ENCODE results near the gene PARD3B. TPM values are rescaled to one million over a fixed set of nuclear protein-coding genes. Genes with fewer than 3 reads are reported as not detected.

The PARD3B gene
- total and polyA plus RNA-seq, 2 of the 13 experiments (the other 11 are each of a cell fraction or from before 2014, with no cell fraction given): 0.71 to 2.3 TPM

DNA sequence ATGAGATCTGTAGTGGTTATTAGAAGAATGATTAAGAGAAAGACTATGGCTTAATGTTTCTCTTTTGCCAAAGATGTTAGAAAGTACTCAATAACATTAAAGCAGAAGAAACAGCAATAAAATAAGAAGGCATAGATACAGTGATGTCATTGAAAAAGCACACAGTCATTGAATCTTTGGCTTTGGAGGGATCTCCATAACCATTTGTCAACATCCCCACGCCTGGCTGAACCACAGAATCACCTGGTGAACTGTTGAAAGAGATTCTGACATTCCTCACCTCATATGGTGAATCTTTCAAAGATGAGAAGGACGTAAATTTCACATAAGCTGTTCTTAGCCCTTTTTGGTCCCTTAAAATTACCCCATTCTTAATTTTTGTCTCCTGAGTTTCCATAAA is 812.5 kb downstream of the PARD3B start:
- ChIA-PET POLR2A (no interaction called here), CTCF (ENCODE audit: low intra/inter-chr PET ratio, low total read pairs) (no interaction called here)
- H3K9ac ChIP-seq (ENCODE audit: insufficient read depth, low read depth, low read length): no peak overlapping the region
- H3K4me2 ChIP-seq (ENCODE audit: low read depth, low read length): no peak overlapping the region
- WGBS (ENCODE audit: low lambda C conversion rate): 5% methylated on average over 2 of the region's 2 CpGs
- no peaks in the 10 kb centered on the region for H3K79me2 ChIP-seq (ENCODE audit: insufficient read depth, low read length)
- H2AFZ ChIP-seq (ENCODE audit: low read length): no peak overlapping the region
- no peaks in the 10 kb centered on the region for H3K36me3 ChIP-seq (replicated peaks in 1 of 2; ENCODE audit: control insufficient read depth in 1 of 2, insufficient read depth in 2 of 2, low read length in 2 of 2)
- no peaks in the 10 kb centered on the region for H4K20me1 ChIP-seq (ENCODE audit: insufficient read depth, low read length)
- H3K4me3 ChIP-seq (replicated peaks in 1 of 3; ENCODE audit: insufficient read depth in 1 of 3, low read depth in 2 of 3, low read length in 3 of 3): no peak overlapping the region
- BruUV-seq (replicated peaks): no TSS peak
- ATAC-seq (no peak), DNase-seq (ENCODE audit: low spot score) (no peak), FAIRE-seq (no peak)
- no peak overlapping the region for H3K27ac ChIP-seq (ENCODE audit: extremely low read length, insufficient read depth, low read length)
- H3K27me3 ChIP-seq (ENCODE audit: control insufficient read depth in 1 of 2, insufficient read depth in 2 of 2, low read length in 2 of 2): no peaks in the 10 kb centered on the region
- H3K9me3 ChIP-seq (ENCODE audit: low read length): no peaks in the 10 kb centered on the region
- in situ Hi-C loops (cut with HindIII; ENCODE audit: extremely low pct_ligation_motif_present, low pct_unique_long_range_greater_than_20kb): no loop called here
- no peaks in the 10 kb centered on the region for H3K4me1 ChIP-seq (ENCODE audit: insufficient read depth, low read length)
- intact Hi-C loops (cut with micrococcal nuclease; ENCODE audit: unreplicated experiment): no loop called here
- TF ChIP-seq HIVEP1 (CRISPR knock-in tag; IDR thresholded peaks at IDR 0.05): no peak
- TF ChIP-seq ATAD3A (CRISPR knock-in tag; IDR thresholded peaks at IDR 0.05): no peak
- no peak for TF ChIP-seq HDAC1 (CRISPR knock-in tag; IDR thresholded peaks at IDR 0.05)
- no peak for TF ChIP-seq ZMYM4 (CRISPR knock-in tag; IDR thresholded peaks at IDR 0.05)
- TF ChIP-seq ATF7 (IDR thresholded peaks at IDR 0.05): 0 out of 2 replicates have a peak, but pooled peaks have one; percentile 36
- TF ChIP-seq ATF7 (CRISPR knock-in tag; IDR thresholded peaks at IDR 0.05): no peak

DNA sequence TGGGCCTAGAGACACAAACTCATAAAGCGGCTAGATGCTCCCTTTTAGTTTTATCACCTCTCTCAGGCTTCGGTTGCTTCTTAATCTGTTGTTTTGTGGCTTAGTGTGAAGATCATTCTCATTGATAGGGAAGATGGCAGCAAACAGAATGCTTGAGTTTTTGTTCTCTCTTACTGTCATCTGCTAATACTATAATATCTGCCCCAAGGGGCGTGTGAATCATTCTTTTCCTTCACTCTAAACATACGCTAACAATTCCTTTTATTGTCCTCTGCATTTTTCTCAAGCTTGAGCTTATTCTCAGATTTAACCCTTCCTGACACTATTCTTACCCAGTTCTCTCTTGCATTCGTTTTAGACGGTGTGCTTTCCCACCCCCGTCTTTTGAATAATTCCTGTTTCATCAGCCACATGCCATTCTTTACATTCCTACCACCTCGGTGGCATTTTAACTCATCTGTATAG is 813.1 kb downstream of the PARD3B start:
- Histone ChIP-seq H3K79me2 (ENCODE audit: insufficient read depth, low read length) (no peaks in the 10 kb centered on the region), H3K27ac (ENCODE audit: extremely low read length, insufficient read depth, low read length) (no peak overlapping the region), H2AFZ (ENCODE audit: low read length) (no peak overlapping the region), H3K4me3 (replicated peaks in 1 of 3; ENCODE audit: insufficient read depth in 1 of 3, low read depth in 2 of 3, low read length in 3 of 3) (no peak overlapping the region), H4K20me1 (ENCODE audit: insufficient read depth, low read length) (no peaks in the 10 kb centered on the region), H3K9ac (ENCODE audit: insufficient read depth, low read depth, low read length) (no peak overlapping the region), H3K27me3 (ENCODE audit: control insufficient read depth in 1 of 2, insufficient read depth in 2 of 2, low read length in 2 of 2) (no peaks in the 10 kb centered on the region), H3K4me2 (ENCODE audit: low read depth, low read length) (no peak overlapping the region), H3K36me3 (replicated peaks in 1 of 2; ENCODE audit: control insufficient read depth in 1 of 2, insufficient read depth in 2 of 2, low read length in 2 of 2) (no peaks in the 10 kb centered on the region), H3K4me1 (ENCODE audit: insufficient read depth, low read length) (no peaks in the 10 kb centered on the region), H3K9me3 (ENCODE audit: low read length) (no peaks in the 10 kb centered on the region)
- 37% methylated on average over 8 of the region's 8 CpGs for WGBS (ENCODE audit: low lambda C conversion rate)
- CTCF ChIA-PET (ENCODE audit: low intra/inter-chr PET ratio, low total read pairs): no interaction called here
- no peak for ATAC-seq
- in situ Hi-C loops (cut with HindIII; ENCODE audit: extremely low pct_ligation_motif_present, low pct_unique_long_range_greater_than_20kb) (no loop called here), intact Hi-C loops (cut with micrococcal nuclease; ENCODE audit: unreplicated experiment) (no loop called here)
- POLR2A ChIA-PET: no interaction called here
- DNase-seq (ENCODE audit: low spot score): no peak
- no TSS peak for BruUV-seq (replicated peaks)
- no peak for FAIRE-seq
- TF ChIP-seq, protein P1, sequence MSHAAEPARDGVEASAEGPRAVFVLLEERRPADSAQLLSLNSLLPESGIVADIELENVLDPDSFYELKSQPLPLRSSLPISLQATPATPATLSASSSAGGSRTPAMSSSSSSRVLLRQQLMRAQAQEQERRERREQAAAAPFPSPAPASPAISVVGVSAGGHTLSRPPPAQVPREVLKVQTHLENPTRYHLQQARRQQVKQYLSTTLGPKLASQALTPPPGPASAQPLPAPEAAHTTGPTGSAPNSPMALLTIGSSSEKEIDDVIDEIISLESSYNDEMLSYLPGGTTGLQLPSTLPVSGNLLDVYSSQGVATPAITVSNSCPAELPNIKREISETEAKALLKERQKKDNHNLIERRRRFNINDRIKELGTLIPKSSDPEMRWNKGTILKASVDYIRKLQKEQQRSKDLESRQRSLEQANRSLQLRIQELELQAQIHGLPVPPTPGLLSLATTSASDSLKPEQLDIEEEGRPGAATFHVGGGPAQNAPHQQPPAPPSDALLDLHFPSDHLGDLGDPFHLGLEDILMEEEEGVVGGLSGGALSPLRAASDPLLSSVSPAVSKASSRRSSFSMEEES (CRISPR knock-in tag; IDR thresholded peaks at IDR 0.05): no peak

Data from HepG2 (cell line).